ENCODE results near the gene CHN2.
A peak's percentile ranks its signal among the peaks of the same experiment; 100 is the strongest.

CHN2 gene

DNA sequence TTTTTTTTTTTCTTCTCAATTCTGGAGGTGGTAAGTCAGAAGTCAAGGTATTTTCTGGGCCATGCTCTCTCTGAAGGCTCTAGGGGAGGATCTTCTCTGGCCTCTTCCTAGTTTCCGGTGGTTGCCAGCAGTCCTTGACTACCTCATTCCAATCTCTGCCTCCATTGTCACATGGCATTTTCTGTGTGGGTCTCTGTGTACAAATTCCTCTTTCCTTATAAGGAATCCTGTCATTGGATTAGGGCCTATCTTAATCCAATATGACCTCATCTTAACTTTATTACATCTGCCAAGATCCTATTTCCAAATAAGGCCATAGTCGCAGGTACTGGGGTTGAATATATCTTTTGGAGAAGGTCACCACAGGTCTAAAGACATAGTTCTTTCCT is 239.8 kb downstream of the CHN2 start:
- no peak overlapping the region for H3K4me2 ChIP-seq (ENCODE audit: low read length)
- H3K9me3 ChIP-seq (replicated peaks; ENCODE audit: low read length), result no peaks in the 10 kb centered on the region
- H3K27me3 ChIP-seq (ENCODE audit: control insufficient read depth, insufficient read depth, low read length), result no peaks in the 10 kb centered on the region
- no peaks in the 10 kb centered on the region for H3K4me1 ChIP-seq (ENCODE audit: control insufficient read depth, insufficient read depth, low read length)
- no peak overlapping the region for H3K4me3 ChIP-seq (ENCODE audit: low read length)
- H3K9ac ChIP-seq (ENCODE audit: low read depth, low read length), result no peak overlapping the region
- no peaks in the 10 kb centered on the region for H3K36me3 ChIP-seq (ENCODE audit: insufficient read depth, low read length)

GRCh38 chr7:29435167-29435566 is 240.6 kb downstream of the CHN2 start:
- no peaks in the 10 kb centered on the region for H3K27me3 ChIP-seq (ENCODE audit: control insufficient read depth, insufficient read depth, low read length)
- H3K9me3 ChIP-seq (replicated peaks; ENCODE audit: low read length), result no peaks in the 10 kb centered on the region
- H3K9ac ChIP-seq (ENCODE audit: low read depth, low read length), result no peak overlapping the region
- no peaks in the 10 kb centered on the region for H3K4me1 ChIP-seq (ENCODE audit: control insufficient read depth, insufficient read depth, low read length)
- no peaks in the 10 kb centered on the region for H3K36me3 ChIP-seq (ENCODE audit: insufficient read depth, low read length)
- H3K4me2 ChIP-seq (ENCODE audit: low read length), result no peak overlapping the region
- no peak overlapping the region for H3K4me3 ChIP-seq (ENCODE audit: low read length)

GRCh38 chr7:29435902-29436301 is 241.3 kb downstream of the CHN2 start:
- no peak overlapping the region for H3K4me3 ChIP-seq (ENCODE audit: low read length)
- H3K27me3 ChIP-seq (ENCODE audit: control insufficient read depth, insufficient read depth, low read length), result no peaks in the 10 kb centered on the region
- no peaks in the 10 kb centered on the region for H3K9me3 ChIP-seq (replicated peaks; ENCODE audit: low read length)
- H3K9ac ChIP-seq (ENCODE audit: low read depth, low read length), result no peak overlapping the region
- no peaks in the 10 kb centered on the region for H3K4me1 ChIP-seq (ENCODE audit: control insufficient read depth, insufficient read depth, low read length)
- no peak overlapping the region for H3K4me2 ChIP-seq (ENCODE audit: low read length)
- H3K36me3 ChIP-seq (ENCODE audit: insufficient read depth, low read length), result no peaks in the 10 kb centered on the region

DNA sequence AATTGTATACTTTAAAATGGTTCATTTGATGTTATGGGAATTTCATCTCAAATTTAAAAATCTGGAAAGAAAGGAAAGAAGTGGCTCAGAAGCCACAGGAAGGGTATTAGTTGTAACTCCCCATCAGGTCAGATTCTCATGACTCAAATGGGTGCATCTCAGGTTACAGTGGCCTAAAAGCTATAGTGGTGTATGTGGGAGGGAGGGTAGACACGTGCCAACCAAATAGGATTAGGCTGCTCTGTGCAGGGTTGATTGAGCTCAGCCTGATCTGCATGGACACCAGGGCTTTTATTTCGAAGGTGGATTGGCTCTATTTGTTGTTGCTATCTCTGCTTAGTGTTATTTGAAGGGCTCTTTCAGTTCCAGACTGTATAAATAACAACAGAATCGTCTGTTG is 247.6 kb downstream of the CHN2 start:
- Histone ChIP-seq H3K4me3 (ENCODE audit: low read length) (no peak overlapping the region), H3K9ac (ENCODE audit: low read depth, low read length) (no peak overlapping the region), H3K36me3 (ENCODE audit: insufficient read depth, low read length) (no peaks in the 10 kb centered on the region), H3K9me3 (replicated peaks; ENCODE audit: low read length) (no peaks in the 10 kb centered on the region), H3K27me3 (ENCODE audit: control insufficient read depth, insufficient read depth, low read length) (no peaks in the 10 kb centered on the region), H3K4me2 (ENCODE audit: low read length) (peak overlapping the region; percentile 9), H3K4me1 (ENCODE audit: control insufficient read depth, insufficient read depth, low read length) (peaks cover 12% of the 10 kb centered on the region)

DNA sequence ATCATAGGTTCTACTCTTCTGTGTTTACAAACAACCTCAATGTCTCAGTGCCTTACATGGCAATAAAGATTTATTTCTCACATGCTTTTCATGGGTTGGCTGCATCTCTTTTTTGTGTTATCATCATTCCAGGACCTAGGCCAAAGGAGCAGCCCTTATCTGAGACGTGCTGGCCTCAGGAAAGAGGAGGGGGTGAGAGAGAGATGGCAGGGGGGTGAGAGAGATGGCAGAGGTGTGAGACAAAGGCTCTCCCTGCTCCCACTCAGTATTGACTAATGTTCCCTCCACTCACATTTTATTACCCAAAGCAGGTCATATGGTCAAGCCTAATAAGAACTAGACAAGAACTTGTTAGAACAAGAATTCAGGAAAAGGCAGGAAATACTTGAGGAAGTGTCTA is 249.0 kb downstream of the CHN2 start:
- Histone ChIP-seq H3K4me2 (ENCODE audit: low read length) (no peak overlapping the region), H3K36me3 (ENCODE audit: insufficient read depth, low read length) (no peaks in the 10 kb centered on the region), H3K4me3 (ENCODE audit: low read length) (no peak overlapping the region), H3K9me3 (replicated peaks; ENCODE audit: low read length) (no peaks in the 10 kb centered on the region), H3K9ac (ENCODE audit: low read depth, low read length) (no peak overlapping the region), H3K4me1 (ENCODE audit: control insufficient read depth, insufficient read depth, low read length) (peaks cover 12% of the 10 kb centered on the region), H3K27me3 (ENCODE audit: control insufficient read depth, insufficient read depth, low read length) (no peaks in the 10 kb centered on the region)

DNA sequence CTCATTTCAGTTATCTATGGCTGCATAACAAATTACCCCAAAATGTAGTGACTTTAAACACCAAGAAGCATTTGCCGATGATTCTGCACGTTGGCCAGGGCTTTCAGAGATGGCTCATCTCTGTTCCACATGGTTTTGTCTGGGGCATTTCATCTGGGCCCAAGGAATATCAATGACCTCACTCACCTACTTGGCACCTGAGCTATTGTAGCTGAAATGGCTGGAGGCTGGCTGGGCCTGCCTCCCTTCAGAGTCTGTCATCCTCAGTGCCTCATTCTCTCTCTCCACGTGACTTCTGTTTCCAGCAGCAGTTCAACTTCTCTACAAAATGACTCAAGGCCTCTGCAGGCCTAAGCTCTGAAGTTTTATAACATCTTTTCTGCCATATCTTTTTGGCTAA is 249.7 kb downstream of the CHN2 start:
- Histone ChIP-seq H3K36me3 (ENCODE audit: insufficient read depth, low read length) (no peaks in the 10 kb centered on the region), H3K4me2 (ENCODE audit: low read length) (no peak overlapping the region), H3K9me3 (replicated peaks; ENCODE audit: low read length) (no peaks in the 10 kb centered on the region), H3K4me3 (ENCODE audit: low read length) (no peak overlapping the region), H3K4me1 (ENCODE audit: control insufficient read depth, insufficient read depth, low read length) (peaks cover 12% of the 10 kb centered on the region), H3K27me3 (ENCODE audit: control insufficient read depth, insufficient read depth, low read length) (no peaks in the 10 kb centered on the region), H3K9ac (ENCODE audit: low read depth, low read length) (no peak overlapping the region)

GRCh38 chr7:29445736-29446135 is 251.2 kb downstream of the CHN2 start:
- Histone ChIP-seq H3K4me1 (ENCODE audit: control insufficient read depth, insufficient read depth, low read length) (peaks cover 12% of the 10 kb centered on the region), H3K27me3 (ENCODE audit: control insufficient read depth, insufficient read depth, low read length) (no peaks in the 10 kb centered on the region), H3K36me3 (ENCODE audit: insufficient read depth, low read length) (no peaks in the 10 kb centered on the region), H3K9ac (ENCODE audit: low read depth, low read length) (no peak overlapping the region), H3K9me3 (replicated peaks; ENCODE audit: low read length) (no peaks in the 10 kb centered on the region), H3K4me2 (ENCODE audit: low read length) (no peak overlapping the region), H3K4me3 (ENCODE audit: low read length) (no peak overlapping the region)

DNA sequence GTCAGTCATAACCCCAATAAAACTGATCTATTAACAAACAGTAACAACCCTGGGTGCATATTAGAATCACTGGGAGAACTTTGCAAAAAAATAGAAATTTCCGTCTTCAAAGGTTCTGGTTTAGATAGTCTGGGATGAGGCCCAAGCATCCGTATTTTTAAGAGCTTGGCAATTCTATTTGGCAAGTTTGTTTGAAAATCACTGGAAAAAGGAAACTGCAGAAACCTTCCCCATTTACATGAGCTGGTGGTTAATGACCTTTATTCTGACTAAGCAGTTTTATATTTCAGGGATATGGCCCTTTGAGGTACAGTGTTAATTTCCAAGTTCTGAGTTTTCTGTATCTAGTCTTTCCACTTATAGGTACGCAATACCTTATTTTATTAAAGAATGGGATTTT is 253.3 kb downstream of the CHN2 start:
- no peaks in the 10 kb centered on the region for H3K4me1 ChIP-seq (ENCODE audit: control insufficient read depth, insufficient read depth, low read length)
- no peaks in the 10 kb centered on the region for H3K36me3 ChIP-seq (ENCODE audit: insufficient read depth, low read length)
- H3K4me3 ChIP-seq (ENCODE audit: low read length), result no peak overlapping the region
- H3K9ac ChIP-seq (ENCODE audit: low read depth, low read length), result no peak overlapping the region
- H3K4me2 ChIP-seq (ENCODE audit: low read length), result no peak overlapping the region
- H3K9me3 ChIP-seq (replicated peaks; ENCODE audit: low read length), result no peaks in the 10 kb centered on the region
- H3K27me3 ChIP-seq (ENCODE audit: control insufficient read depth, insufficient read depth, low read length), result no peaks in the 10 kb centered on the region

- Histone ChIP-seq H3K4me1 (ENCODE audit: control insufficient read depth, insufficient read depth, low read length) (no peaks in the 10 kb centered on the region), H3K4me2 (ENCODE audit: low read length) (no peak overlapping the region), H3K27me3 (ENCODE audit: control insufficient read depth, insufficient read depth, low read length) (no peaks in the 10 kb centered on the region), H3K9me3 (replicated peaks; ENCODE audit: low read length) (no peaks in the 10 kb centered on the region), H3K9ac (ENCODE audit: low read depth, low read length) (no peak overlapping the region), H3K36me3 (ENCODE audit: insufficient read depth, low read length) (no peaks in the 10 kb centered on the region), H3K4me3 (ENCODE audit: low read length) (no peak overlapping the region)
These were observed 255.1 kb downstream of the CHN2 start for GRCh38 chr7:29449569-29450260.

DNA sequence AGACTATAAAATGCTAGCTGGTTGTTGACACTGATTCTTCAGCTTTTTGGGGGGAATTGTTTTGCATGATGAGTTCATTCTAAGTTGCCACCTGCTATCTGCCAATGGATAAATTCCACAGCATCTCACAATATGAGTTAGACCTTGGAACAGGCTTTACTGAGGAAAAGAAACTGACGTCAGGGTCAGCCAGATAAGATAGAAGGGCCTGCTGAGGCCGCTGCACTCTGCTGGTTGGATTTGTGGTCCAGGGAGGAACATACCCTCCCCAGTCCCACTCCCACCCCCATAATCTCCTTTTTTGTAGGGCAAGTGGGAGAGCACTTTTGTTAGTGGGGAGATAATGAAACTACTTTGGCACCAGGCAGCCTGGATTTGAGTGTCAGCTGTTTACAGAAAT is 258.4 kb downstream of the CHN2 start:
- Histone ChIP-seq H3K27me3 (ENCODE audit: control insufficient read depth, insufficient read depth, low read length) (no peaks in the 10 kb centered on the region), H3K4me2 (ENCODE audit: low read length) (no peak overlapping the region), H3K9ac (ENCODE audit: low read depth, low read length) (no peak overlapping the region), H3K4me3 (ENCODE audit: low read length) (no peak overlapping the region), H3K36me3 (ENCODE audit: insufficient read depth, low read length) (no peaks in the 10 kb centered on the region), H3K4me1 (ENCODE audit: control insufficient read depth, insufficient read depth, low read length) (peaks cover 10% of the 10 kb centered on the region), H3K9me3 (replicated peaks; ENCODE audit: low read length) (no peaks in the 10 kb centered on the region)

DNA sequence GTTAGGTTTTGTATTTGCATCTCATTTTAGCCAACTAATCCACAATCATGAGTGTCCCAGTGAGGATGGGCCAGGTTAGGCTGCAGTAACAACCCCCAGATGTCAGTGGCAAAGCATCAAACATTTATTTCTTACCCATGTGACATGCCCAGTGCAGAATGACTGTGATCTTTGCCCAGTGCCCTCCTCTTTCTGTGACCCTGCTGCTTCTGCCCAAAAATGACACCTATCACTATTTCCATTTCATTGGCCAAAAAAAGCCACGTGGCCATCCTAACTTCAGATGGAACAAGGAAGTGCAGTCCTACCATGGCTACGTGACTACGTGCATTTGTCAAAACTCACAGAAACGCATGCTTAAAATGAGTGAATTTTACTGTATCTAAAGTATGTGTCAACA is 259.9 kb downstream of the CHN2 start:
- H3K4me3 ChIP-seq (ENCODE audit: low read length), result no peak overlapping the region
- no peaks in the 10 kb centered on the region for H3K36me3 ChIP-seq (ENCODE audit: insufficient read depth, low read length)
- H3K4me1 ChIP-seq (ENCODE audit: control insufficient read depth, insufficient read depth, low read length), result peaks cover 15% of the 10 kb centered on the region
- H3K27me3 ChIP-seq (ENCODE audit: control insufficient read depth, insufficient read depth, low read length), result no peaks in the 10 kb centered on the region
- no peak overlapping the region for H3K4me2 ChIP-seq (ENCODE audit: low read length)
- H3K9me3 ChIP-seq (replicated peaks; ENCODE audit: low read length), result no peaks in the 10 kb centered on the region
- no peak overlapping the region for H3K9ac ChIP-seq (ENCODE audit: low read depth, low read length)

DNA sequence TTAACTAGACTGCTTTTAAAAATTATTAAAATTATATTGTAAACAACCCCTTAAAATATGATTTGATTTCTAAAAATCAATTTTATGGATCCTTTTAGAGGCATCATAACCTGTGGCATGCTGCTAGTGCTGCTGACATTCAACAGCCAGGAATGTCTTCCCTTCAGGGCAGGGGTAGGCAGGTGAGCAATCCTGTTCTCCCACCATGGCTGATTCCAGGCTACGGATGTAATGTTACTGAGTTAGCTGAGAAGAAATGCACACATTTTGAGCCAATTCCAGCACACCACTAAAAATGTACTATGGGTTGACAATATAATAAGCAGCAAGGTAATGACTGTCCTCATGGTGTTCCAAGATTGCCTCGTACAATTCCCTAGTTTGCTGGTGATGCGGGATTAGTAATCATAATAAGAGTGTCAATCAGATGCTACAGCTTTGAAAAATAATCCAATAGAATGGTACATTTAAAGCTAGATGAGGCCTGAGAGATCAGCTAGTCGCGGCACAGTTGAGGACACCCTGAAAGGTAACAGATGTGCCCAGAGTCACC is 260.4 kb downstream of the CHN2 start:
- H3K27me3 ChIP-seq (ENCODE audit: control insufficient read depth, insufficient read depth, low read length), result no peaks in the 10 kb centered on the region
- no peak overlapping the region for H3K4me3 ChIP-seq (ENCODE audit: low read length)
- H3K9ac ChIP-seq (ENCODE audit: low read depth, low read length), result no peak overlapping the region
- no peaks in the 10 kb centered on the region for H3K36me3 ChIP-seq (ENCODE audit: insufficient read depth, low read length)
- H3K4me1 ChIP-seq (ENCODE audit: control insufficient read depth, insufficient read depth, low read length), result peaks cover 15% of the 10 kb centered on the region
- H3K4me2 ChIP-seq (ENCODE audit: low read length), result no peak overlapping the region
- no peaks in the 10 kb centered on the region for H3K9me3 ChIP-seq (replicated peaks; ENCODE audit: low read length)

All from skeletal muscle satellite cell (primary cell).